HEK293 (cell line): ENCODE data around the gene POC1B.

Experiments
- CTCF ChIP-seq: fragments of 450-650 bp; formaldehyde crosslinking; IDR thresholded peaks from 2 replicates; pipeline ENCODE4 v1.5.1; 2016; ENCODE audit warnings: missing biosample characterization, missing genetic modification characterization
- ZNF426 ChIP-seq: fragments of 450-650 bp; formaldehyde crosslinking; IDR thresholded peaks from 2 replicates; pipeline ENCODE4 v1.5.1; 2017; ENCODE audit warnings: missing biosample characterization, missing genetic modification characterization, mild to moderate bottlenecking, inconsistent platforms, moderate library complexity
- ZSCAN5A ChIP-seq: fragments of 450-650 bp; formaldehyde crosslinking; IDR thresholded peaks from 2 replicates; pipeline ENCODE4 v1.5.1; 2016; ENCODE audit warnings: missing biosample characterization, missing genetic modification characterization
- TF ChIP-seq, protein P1 (sequence below): fragments of 450-650 bp; formaldehyde crosslinking; IDR thresholded peaks from 2 replicates; pipeline ENCODE4 v1.5.1; 2016; ENCODE audit warnings: missing biosample characterization, missing genetic modification characterization

DNA sequence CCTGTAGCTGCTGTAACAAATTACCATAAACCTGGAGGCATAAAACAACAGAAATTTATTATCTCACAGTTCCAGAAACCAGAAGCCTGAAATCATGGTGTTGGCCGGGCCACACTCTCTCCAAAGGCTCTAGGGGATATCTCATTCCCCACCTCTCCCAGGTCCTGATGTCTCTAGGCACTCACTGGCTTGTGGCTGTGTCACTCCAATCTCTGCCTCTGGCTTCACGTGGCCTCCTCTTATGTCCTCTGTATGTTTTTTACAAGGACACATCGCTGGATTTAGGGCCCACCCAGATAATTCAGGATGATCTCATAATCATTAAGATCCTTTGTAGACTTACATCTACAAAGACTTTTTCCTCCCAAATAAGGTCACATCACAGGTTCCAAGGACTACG is 9.2 kb downstream of the POC1B start:
- TF ChIP-seq CTCF: no peak
- TF ChIP-seq ZSCAN5A: no peak
- TF ChIP-seq ZNF426: no peak
- TF ChIP-seq, protein P1, sequence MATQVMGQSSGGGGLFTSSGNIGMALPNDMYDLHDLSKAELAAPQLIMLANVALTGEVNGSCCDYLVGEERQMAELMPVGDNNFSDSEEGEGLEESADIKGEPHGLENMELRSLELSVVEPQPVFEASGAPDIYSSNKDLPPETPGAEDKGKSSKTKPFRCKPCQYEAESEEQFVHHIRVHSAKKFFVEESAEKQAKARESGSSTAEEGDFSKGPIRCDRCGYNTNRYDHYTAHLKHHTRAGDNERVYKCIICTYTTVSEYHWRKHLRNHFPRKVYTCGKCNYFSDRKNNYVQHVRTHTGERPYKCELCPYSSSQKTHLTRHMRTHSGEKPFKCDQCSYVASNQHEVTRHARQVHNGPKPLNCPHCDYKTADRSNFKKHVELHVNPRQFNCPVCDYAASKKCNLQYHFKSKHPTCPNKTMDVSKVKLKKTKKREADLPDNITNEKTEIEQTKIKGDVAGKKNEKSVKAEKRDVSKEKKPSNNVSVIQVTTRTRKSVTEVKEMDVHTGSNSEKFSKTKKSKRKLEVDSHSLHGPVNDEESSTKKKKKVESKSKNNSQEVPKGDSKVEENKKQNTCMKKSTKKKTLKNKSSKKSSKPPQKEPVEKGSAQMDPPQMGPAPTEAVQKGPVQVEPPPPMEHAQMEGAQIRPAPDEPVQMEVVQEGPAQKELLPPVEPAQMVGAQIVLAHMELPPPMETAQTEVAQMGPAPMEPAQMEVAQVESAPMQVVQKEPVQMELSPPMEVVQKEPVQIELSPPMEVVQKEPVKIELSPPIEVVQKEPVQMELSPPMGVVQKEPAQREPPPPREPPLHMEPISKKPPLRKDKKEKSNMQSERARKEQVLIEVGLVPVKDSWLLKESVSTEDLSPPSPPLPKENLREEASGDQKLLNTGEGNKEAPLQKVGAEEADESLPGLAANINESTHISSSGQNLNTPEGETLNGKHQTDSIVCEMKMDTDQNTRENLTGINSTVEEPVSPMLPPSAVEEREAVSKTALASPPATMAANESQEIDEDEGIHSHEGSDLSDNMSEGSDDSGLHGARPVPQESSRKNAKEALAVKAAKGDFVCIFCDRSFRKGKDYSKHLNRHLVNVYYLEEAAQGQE (tag by site-specific recombination): no peak
